A172 (cell line): ENCODE data around the gene PDAP1. TPM values are rescaled to one million over a fixed set of nuclear protein-coding genes. Genes with fewer than 3 reads are reported as not detected.
"Not testable (repeated sequence)": the region's sequence is repeated elsewhere in the genome, so short reads cannot be mapped to it uniquely, and the experiment has no call there.

Source experiments
- DNase-seq: peaks from one replicate; pipeline ENCODE4 v3.0.0-alpha.2; 2015; ENCODE audit warnings: low spot score
- total RNA-seq: library from RNA; depleted of rRNA; stranded (reverse); fragments of >200 nt; shearing (Covaris generic); gene quantifications from 2 replicates; pipeline ENCODE4 v1.2.3, GENCODE V29; 2014

Gene PDAP1
- total RNA-seq, 1 experiment from 2014 or later, result 236 TPM

DNA sequence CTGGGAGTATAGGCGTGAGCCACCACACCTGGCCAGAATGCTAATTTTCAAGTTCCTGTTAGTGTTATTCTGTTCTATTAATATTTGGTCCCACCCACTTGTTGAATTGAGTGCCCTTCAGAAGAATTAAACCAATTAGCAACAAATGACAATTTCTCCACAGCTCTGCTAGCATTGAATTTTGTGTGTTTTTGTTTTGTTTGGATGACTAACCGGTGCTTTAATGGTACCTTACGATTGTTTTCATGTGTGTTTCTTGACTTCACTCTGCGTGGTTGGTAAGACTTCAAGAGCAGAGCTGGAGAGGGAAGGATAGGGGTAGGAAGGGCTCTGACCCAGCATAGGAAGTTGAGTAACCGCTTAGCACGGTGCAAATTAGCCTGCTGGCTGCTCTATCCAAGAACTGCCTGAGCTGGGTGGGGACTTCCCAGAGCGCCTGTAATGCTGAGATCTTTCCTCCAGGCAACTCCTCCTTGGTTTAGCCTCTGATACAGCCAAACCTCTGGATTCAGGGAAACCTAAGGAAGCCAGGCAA, 29.3 kb downstream of the PDAP1 start:
- DNase-seq, result peak; percentile 90

DNA sequence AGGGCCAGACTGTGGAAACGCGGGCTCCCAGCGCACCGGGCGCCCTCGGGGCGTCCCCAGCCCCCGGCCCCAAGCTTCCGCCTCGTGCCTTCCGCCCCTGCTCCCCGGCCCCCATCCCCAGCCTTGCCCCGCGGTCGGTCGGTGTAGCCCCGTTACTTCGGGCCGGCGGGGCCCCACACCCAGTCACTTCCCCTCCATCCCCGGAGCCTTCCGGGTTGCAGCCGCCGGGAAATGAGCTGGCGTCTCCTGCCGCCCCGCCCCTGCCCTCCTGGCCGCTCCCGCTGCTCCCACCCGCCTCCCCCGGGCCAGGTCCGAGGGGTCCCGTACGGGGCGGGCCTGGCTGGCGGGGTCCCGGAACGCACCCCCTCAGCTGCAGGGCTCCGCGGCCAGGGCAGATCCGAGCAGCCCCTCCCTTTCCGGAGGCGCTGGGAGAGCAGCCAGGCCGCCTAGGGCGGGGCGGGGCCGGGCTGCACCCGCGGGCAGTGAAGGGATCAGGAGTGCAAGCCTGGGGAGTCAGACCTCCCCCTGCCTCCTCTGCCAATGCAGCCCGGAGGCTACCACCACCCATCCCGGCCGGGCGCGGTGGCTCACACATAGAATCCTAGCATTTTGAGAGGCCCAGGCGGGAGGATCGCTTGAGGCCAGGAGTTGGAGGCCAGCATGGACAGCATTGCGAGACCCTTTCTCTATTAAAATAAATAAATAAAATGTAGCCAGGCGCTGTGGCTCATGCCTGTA, 33.2 kb downstream of the PDAP1 start:
- DNase-seq, result peak; percentile 82

DNA sequence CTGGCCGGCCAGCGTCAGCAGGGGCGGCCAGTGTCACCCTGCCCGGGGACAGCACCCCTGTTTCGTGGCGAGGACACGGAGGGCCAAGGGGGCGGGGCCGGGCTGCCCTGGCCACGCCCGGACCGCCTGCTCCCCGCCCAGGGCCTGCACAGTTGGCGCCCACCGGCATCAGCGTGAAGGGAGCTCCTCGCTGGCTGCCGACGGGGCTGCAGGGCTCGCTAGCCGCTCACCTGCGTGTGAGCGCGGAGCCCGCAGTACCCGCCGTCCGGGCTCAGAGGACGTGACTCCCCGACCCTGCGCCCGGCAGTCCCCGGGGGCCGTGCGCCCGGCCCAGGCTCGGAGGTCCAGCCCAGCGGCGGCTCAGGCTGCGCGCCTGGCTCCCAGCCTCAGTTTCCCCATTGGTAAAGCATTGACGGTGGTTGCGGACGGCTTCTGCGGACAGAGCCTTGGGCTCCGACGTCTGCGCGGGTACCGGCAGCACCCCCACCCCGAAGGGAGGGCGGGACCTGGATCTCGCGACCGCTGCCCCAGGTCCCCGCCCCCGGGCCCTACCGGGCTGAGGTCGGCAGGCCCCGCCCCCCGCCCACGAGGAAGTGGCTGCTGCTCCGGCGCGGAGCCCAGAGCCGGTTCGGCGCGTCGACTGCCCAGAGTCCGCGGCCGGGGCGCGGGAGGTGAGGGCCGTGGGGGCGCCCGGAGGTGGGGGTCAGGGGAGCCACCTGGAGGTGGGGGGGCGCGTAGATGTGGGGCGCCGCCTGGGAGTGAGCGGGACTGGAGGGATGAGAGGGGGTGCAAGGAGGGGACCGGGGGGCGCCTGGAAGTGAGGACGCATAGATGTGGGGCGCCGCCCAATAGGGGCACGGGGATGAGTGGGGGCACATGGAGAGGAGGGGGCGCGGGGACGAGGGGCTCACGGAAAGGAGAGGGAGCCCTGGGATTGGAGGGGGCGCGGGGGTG, 34.0 kb downstream of the PDAP1 start, which contains the start of gene ARPC1B:
TSS of gene ARPC1B (plus strand) at position 620 of the 954 bp plus-strand sequence. CDS start 10,985 bp downstream, outside the sequence.
- DNase-seq, result peak; percentile 69

DNA sequence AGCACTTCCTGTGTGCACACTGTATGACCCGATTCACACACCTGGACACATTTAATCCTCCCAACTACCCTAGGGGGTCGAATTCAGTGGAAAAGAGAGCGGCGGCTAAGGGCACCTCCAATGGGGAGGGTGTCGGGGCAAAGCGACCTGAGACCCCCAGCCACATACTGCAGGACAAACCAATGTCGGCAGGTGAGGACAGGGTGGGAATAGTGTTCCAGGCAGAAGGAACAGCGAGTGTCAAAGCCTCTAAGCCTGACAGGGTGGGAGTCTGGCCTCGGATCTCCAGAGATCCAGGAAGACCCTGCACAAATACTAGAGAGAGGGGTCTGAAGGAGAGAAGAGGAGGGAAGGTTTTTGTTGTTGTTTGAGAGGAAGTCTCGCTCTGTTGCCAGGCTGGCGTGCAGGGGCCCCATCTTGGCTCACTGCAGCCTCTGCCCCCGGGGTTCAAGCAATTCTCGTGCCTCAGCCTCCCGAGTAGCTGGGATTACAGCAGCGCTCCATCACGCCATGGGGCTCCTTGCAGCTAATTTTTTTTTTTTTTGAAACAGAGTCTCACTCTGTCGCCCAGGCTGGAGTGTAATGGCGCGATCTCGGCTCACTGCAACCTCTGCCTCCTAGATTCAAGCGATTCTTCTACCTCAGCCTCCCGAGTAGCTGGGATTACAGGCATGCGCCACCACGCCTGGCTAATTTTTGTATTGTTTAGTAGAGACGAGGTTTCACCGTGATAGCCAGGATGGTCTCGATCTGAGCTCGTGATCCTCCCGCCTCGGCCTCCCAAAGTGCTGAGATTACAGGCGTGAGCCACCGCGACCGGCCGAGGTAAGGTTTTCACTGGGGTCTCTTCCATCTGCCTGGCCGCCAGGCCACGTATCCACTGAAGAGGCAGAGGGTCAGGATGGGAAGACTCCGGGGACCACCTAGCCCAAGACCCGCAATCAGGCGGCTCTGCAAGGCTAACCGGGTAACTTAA, 35.0 kb downstream of the PDAP1 start:
- no peak for DNase-seq

DNA sequence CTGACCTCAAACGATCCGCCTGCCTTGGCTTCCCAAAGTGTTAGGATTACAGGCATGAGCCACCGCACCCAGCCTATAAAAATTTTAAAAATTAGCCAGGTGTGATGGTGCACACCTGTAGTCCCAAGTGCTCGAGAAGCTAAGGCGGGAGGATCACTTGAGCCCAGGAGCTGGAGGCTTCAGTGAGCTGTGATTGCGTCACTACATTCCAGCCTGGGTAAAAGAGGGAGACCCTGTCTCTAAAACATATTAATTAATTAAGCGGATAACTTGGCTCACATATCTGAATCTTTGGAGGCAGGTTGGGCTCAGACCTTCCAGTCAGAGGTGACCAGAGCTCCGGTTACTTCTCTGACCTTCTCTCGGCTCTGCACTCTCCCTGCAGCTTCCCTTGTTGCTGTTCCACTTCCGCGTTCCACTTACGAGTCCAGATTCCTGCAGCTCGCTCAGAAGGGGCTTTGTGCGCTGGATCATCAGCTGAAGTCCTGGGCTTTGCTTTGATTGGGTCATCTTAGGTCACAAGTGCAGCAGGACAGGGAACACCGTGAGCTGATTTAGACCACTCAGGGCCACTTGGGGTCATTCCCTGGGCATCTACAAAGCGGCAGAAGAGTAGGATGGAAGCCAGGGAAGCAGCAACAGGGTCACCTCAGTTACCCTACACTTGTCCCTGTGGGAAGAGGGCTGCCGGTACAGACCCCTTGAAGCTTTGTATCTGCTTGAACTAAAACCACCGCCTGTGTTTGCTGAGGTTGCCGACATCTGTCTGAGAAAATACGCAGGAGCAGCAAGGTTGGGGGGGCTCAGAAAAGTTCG, 35.9 kb downstream of the PDAP1 start:
- DNase-seq, result no peak

DNA sequence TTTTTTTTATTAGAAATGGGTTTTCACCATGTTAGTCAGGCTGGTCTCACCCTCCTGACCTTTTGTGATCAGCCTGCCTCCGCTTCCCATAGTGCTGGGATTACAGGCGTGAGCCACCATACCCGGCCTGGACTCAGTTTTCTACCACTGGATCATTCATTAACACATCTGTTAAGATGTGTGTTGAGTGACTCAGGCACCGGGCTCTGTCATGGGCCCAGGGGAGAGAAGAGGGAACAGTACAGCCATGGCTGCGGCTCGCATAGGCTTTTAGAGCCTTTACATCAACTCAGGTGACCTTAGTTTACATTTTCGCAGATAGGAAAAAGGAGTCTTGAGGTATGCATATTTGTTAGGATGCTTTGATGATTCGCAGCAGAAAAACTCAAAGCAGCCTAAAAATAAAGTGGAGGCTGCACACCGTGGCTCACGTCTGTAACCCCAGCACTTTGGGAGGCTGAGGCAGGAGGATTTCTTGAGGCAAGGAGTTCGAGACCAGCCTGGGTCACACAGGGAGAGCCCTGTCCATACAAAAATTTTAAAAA, 36.9 kb downstream of the PDAP1 start:
- DNase-seq, result no peak

DNA sequence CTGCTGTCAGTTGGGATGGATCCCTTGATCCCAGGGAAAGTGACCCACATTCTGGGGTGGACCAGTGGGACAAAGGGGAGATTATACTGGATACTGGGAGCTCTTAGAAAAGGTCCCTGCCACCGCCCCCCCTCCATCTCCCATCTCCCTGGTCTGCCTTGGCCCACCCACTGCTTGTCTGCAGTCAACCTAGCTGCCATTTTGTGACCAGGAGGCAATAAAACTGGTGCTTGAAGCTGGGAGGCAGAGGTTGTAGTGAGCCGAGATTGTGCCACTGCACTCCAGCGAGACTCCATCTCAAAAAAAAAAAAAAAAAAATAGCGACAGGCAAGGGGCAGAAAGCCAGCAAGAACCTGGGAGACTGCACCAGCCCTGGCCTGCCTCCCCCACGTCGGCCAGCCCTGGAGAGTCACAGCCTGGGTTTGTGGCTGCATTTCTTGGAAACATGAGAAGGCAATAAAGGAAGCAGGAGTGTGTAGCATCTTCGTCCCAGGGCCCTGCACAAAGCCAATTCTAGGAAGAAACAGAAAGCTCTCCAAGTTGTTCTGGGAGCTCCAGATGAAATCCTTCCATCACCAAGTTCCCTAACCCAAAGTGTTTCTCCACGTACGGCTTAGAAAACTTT, 38.5 kb downstream of the PDAP1 start:
- DNase-seq, result no peak

DNA sequence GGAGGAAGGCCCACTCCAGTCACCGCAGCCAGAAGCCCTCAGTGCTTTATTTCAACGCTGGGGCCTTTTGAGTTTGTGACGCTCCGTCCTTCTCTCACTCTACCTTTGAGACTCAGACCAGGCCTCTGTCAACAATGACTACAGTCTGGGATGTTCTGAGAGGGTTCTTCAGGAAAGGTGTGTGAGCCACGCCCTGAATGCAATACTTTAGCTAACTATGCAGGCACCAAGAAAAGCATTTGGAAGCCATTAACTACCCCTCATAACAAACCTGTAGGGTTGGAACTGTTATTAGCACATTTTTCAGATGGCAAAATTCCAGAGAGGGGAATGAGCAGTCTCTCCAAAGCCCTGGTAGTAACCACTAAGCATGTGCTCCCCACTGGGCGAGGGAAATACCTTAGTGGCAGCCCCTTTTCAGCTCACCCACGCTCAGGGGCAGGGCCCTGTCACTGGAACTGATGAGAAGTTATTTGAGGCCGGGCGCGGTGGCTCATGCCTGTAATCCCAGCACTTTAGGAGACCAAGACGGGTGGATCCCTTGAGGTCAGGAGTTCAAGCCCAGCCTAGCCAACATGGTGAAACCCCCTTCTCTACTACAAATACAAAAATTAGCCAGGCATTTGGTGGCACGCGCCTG, 39.5 kb downstream of the PDAP1 start:
- no peak for DNase-seq

DNA sequence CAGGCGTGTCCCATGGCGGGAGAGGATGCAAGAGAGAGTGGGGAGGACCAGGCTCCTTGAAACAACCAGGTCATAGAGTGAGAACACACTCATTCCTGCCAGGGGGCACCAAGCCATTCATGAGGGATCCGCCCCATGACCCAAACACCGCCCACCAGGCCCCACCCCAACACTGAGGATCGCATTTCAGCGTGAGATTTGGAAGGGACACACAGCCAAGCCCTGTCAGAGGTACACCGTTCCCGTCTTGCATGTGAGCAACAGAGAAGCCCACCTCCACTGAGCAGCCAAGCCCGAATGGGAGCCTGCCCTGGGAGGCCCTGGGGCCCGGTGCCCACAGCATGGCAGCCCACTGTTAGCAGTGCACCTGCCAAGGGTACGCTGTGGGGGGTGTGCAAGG, 41.8 kb downstream of the PDAP1 start:
- DNase-seq, result no peak

DNA sequence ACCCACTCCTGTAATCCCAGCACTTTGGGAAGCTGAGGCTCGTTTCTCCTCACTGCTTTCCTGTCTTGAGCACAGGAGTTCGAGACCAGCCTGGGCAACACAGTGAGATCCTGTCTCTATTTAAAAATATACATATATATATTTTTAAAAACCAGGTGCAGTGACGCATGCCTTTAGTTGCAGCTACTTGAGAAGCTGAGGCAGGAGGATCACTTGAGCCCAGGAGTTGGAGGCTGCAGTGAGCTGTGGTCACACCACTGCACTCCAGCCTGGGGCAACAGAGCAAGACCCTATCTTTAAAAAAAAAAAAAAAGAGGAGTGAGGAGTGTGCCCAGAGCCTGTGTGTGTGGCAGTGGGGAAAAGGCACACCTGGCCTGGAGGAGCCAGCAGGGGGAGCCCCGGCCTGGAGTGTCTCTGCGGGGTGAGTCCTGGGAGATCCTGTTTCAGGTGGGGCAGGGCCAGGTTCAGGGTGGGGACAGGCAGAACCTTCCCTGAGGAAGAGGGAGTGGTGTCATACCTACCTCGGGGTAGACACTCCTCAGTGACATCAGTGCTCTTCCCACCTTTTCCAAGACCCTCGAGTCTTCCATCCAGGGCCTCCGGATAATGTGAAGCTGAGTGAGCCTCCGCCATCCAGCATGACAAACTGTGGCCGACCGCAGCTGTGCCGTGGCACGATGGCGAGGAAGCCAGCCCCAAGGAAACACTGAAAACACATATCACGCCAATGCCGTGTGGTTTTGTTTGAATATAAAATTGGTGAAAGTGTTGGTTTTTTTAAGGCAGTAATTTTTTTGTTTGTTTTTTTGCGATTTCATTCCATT, 42.9 kb downstream of the PDAP1 start:
- no peak for DNase-seq

DNA sequence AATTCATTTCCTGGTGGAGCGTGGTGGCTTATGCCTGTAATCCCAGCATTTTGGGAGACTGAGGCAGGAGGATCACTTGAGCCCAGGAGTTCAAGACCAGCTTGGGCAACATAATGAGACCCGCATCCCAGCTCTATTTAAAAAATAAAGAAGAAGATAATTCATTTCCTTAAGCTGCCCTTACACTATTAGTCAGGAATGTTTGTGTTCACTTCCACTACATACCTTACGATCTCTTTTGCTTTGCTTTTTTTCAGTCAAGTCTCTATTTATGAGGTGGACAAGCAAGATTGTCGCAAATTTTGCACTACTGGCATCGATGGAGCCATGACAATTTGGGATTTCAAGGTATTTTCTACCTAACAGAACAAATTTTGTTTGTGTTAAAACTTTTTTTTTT, 45.1 kb downstream of the PDAP1 start:
- no peak for DNase-seq

DNA sequence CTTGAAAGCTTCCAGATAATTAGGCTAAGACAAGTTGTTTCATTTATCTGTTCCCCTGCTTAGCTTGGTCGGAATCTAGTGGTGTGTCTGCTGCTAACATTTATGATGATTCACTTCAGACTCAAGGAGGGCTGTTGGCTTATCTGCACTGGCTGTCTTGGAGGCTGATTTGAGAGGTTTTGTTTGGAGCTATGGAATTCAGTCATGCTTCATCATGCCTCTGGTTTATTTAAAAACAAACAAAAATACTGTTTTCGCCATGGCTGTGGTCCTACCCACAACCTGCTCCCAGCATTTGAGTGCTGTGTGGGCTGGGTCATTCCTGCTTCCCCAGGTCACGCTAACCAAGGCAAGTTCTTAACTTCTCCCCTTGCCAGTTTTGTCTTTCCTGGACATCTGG, 45.6 kb downstream of the PDAP1 start:
- peak; percentile 56 for DNase-seq

DNA sequence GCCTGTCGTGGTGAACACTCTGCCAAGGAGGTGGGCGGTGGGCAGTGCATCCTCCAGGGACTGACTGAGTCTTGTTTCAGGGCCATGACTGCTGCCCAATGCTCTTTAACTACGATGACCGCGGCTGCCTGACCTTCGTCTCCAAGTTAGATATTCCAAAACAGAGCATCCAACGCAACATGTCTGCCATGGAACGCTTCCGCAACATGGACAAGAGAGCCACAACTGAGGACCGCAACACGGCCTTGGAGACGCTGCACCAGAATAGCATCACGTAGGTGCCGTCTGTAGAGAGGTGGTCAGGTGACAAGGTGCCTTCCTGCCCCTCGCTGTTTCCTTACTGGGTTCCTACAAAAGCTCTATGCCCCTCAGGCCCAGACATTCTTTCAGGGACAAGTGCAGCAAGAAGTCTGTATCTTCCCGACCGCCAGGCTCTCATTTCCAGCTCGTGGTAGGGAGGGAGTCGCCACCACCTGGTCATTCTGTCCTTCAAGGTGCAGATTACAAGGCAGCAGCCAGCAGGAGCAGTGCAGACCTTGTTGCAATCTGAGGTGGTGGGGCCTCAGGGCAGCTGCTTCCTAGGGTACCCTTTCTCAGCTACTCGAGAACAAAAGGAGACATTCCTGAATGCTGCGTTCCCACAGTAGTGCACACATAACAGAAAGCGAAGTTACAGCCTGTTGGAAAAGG, 48.8 kb downstream of the PDAP1 start:
- DNase-seq, result no peak

DNA sequence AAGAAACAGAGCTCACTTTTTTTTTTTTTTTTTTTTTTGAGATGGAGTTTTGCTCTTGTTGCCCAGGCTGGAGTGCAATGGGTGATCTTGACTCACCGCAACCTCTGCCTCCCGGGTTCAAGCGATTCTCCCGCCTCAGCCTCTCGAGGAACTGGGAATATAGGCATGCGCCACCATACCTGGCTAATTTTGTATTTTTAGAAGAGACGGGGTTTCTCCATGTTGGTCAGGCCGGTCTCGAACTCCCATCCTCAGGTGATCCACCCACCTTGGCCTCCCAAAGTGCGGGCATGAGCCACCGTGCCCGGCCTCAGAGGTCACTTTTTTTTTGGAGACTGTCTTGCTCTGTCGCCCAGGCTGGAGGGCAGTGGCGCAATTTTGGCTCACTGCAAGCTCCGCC, 49.9 kb downstream of the PDAP1 start:
- not testable (repeated sequence) for DNase-seq

DNA sequence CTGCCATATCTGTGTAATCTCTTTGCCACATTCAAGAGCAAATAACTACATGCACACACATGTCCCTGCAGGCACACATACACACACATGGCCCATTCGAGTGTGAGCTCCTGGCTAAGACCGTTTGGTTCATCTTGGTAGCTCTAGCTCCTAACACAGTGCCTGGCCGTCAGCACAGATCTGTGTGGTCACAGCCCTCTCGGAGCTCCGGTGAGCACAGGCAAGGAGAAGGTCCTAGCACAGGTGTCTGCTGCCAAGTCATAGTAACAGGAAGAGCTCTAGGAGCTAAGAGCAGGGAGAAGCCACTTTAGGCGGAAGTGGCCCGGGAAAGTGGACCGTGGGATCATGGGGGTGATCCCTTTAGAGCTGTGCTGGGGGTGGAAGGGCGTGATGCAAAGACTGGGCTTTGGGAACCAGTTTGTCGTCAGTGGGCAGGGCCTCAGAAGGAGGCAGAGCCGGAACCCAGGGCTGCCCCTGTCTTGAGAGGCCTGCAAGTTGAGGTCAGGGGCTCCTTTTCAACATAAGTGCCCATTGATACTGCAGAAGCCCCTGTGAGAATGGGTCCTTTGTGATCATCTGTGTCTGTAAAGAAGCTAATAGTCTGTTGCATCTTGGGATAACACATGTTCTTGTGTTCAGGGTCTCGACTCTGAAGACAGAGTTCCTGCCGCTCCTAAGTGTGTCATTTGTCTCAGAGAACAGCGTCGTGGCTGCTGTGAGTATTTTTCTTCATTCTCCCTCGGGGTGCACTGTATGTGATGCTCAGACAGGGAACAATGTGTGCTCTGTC, 50.5 kb downstream of the PDAP1 start:
- DNase-seq, result no peak

DNA sequence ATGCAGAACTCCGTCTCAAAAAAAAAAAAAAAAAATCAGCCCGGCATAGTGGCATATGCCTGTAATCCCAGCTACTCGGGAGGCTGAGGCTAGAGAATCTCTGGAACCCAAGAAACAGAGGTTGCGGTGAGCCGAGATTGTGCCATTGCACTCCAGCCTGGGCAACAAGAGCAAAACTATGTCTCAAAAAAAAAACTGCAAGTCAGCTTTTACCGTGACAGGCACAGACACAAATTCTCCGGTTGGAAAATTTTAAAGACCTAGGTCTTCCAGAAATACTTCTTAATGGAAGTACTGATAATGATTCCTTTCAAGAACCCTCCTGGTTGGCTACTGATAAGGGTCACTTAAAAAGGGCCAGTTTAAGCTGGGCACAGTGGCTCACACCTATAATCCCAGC, 53.3 kb downstream of the PDAP1 start:
- DNase-seq, result no peak

DNA sequence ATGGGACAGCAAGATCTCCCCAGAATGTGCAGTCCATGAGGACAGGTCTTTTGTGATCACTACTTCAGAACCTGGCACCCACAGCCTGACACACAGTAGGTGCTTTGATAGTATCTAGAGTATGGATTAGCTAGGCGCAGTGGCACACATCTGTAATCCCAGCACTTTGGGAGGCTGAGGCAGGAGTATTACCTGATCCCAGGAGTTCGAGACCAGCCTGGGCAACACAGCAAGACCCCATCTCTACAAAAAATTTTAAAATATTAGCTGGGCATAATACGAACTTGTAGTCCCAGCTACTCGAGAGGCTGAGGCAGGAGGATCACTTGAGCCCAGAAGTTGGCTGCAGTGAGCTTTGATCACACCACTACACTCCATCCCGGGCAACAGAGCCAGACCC, 56.1 kb downstream of the PDAP1 start:
- DNase-seq, result no peak
